NCI-H2171 treated with DMSO at 0.1 percent for 48 hours (cell line): Measurements from ENCODE around the gene LRRN4.
"Not testable (repeated sequence)": the region's sequence is repeated elsewhere in the genome, so short reads cannot be mapped to it uniquely, and the experiment has no call there.

ENCODE experiments used
- DNase-seq: peaks from one replicate; lab custom pipeline; 2025; lab: John Stamatoyannopoulos, UW

LRRN4 gene

DNA sequence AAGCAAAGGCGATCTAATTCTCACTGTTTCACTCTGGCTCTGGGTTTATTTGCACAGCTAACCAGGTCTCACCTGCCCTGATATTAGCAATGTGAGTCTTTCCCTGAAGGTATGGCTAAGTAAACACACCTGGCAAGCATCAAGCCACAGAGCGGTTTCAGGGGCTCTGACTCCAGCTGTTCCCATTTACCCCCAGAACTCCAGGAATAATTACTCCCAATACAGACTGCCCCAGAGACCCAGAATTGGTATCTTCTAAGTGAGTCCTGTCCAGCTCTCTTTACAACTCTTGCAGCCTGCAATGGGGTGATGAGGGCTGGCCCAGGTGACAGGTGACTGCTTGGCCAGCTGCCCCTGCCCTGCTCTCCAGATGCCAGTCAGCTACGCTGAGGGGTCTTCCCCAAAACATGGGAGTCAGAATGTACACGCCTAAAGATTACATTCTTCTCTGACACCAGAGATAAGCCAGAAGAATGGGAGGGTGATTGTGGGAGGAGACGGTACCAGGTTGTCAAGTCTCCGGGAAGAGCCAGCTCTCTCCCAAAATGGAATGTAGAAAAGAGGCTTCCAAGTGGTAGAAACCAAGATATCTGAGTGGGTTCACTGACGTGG lies 4.9 kb upstream of the LRRN4 start:
- peak; percentile 77 for DNase-seq

DNA sequence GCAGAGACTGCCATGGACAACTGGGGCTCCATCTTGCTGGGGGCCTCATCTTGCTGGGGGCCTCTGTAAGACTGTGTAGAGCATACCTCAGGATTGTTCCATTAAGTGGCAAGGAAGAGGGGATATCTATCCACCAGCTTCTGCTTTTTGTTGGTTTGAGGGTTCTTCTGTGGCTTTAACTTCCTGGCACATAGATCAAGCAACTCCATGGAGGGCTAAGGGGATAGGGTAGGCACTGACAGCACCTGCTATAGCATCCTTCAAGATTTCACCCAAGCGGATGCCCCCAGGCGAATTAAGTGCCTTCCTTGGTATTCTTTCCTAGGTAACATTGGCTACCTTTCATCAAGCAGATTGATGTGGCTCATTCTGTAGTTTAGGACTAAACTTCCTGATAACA lies 3.8 kb upstream of the LRRN4 start:
- no peak for DNase-seq

DNA sequence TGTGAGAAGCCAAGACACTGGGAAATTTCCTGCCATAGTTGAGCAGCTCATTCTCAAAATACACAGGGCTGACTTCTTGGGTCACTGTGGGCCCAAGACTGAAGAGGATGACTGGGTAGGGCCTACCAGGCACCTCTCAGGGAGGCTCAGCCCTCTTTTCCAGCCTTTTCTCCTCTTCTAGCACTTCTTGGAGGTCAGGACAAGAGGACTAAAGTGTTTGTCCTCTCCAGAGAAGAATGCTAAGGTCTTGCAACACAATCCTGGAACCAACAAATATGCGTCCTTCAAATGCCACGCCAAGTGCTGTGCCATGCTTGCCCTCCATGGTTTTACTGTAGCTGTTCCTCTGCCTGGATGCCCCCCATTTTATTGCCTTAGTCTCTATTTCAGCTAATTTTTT lies 3.3 kb upstream of the LRRN4 start:
- DNase-seq, result no peak

DNA sequence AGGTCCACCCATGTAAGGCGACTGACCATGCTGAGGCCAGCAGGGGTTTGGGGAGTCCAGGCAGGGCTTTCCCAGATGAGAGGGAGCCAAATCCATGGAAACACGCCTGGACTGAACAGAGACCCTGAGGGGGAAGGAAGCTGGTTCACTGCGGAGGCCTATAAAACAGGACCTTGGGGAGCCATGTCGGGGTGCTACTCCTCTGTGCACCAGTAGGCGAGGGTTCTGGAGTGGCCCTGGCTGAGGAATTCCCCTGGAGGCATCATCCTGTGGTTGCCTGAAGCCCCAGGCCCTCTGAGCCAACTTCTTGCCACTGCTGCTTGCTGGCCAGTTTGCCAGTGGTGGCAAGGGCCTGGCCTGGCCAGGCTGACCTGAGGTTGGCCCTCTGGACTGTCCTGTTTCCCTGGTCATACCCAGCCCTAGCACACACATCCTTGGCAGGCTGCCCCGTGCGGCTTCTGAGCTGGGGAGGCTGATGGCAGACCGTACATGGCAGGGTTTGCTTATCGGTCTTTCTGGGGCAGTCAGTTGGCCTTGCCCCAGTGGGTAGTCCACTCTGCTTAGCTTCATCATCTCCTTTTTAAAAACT lies 2.2 kb upstream of the LRRN4 start:
- no peak for DNase-seq

DNA sequence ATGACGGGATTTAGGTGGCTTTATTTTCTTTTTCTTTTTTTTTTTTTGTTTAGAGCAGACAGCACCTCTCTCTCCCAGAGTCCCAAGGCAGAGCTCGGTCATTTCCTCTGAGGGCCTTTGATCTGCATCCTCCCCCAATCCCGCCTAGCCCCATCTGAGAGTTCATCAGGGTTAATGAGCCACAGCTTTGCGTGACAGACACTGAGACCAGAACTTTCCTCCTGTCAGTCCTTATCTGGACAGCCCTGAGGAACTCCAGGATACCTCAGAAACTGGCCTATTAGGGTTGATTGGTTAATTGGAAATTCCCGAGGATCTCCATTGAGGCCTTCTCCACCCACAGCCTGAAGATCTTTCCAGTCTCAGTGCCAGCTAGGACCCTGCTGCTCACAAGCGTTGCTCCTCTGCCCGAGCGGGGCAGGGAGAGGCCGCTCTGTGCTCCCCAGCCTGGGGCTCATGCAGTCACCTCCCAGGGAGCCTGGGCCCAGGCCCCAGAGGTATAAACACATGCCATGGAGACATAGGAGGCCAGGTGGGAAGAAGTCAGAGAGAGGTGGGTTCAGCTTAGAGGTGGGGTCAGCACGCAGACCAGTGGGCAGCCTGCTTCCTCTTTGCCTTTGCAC lies 1.4 kb upstream of the LRRN4 start:
- DNase-seq, result no peak

DNA sequence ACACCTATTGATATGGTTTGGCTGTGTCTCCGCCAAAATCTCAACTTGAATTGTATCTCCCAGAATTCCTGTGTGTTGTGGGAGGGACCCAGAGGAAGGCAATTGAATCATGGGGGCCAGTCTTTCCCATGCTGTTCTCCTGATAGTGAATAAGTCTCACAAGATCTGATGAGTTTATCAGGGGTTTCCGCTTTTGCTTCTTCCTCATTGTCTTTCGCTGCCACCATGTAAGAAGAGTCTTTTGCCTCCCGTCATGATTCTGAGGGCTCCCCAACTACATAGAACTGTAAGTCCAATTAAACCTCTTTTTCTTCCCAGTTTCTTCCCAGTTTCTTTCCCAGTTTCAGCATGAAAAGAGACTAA lies 810 bp upstream of the LRRN4 start:
- not testable (repeated sequence) for DNase-seq

DNA sequence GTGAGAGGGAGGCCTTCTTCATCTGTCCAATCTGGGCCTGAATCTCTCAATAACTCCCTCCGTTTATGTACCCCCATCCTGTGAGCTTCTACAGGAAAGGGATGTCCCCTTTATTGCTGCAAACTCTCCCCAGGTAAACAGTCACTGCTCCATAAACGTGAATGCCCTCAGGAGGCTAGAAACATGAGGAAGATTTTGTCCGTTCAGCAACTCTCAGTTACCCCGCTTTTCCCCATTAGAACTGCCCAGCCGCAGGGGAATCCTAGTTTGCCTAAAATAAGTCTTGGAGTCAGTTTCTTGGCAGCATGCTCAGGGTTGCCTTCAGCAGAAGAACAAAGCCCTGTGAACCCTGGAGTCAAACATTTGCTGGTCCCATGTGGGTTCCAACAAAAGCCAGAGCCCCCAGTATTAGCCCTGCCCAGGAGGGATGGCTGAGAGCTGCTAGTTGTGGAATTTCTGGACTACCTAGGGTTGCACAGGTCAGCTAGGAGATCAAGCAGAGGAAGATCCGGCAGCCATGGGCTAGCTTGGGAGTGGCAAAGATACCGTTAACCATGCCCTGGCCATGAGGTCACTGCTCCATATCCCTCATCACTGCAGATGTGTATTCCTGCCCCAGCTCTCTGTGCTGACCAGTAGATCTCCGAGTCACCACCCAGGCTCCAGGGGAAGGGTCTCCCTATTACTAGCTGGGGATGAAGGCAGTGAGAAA lies 640 bp downstream of the LRRN4 start:
- DNase-seq, result no peak

DNA sequence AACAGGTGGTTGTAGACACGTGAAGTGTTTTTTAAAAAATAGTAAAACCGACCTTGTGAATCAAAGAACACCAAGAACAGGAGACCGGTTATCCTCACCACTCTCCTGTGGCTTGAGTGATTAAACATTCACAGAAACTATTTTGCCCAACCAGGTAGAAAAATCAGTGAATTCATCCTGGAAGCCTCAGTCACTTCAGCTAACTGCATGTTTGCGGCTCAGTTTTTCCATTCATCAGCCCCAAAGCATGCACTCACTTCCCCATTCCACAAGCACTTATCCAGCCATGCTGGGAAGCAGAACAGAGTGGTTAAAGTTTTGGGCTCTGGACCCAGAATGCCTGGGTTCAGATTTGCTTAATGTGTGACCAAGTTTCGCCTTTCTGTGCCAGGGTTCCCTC lies 2.4 kb downstream of the LRRN4 start:
- no peak for DNase-seq

DNA sequence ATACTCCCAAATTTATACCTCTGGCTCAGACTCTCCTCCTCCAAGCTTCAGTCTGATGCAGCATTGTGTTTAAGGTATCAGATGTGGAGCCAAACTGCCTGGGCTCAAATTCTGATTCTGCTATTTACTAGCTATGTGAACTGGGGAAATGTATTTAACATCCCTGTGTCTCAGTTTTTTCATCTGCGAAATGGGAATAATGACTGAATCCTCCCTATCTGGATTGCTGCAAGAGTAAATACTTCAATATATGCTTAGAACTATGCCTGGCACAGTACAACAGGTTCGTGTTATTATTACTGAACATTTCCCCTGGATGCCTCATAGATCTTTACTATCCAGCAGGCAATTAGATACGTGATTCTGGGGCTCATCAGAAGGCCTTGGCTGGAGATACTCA lies 5.5 kb downstream of the LRRN4 start:
- no peak for DNase-seq

DNA sequence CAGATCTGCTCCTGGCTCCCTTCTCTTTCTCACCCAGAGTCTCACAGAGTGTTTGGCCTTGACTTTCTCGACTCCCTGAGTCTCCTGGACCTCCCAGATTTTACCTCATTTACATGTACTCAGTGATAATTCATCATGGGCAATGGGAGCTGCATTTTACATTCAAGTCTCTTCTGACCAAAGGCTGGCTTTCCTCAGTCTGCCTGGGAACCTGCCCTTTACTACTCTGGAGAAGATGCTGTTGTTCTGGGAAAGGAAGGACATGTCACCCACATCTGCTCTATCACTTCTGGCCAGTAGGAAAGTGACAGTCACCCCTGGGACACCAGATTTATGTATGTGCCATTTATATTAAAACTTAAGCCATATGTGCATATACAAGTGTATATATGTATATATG lies 7.4 kb downstream of the LRRN4 start:
- DNase-seq, result no peak

DNA sequence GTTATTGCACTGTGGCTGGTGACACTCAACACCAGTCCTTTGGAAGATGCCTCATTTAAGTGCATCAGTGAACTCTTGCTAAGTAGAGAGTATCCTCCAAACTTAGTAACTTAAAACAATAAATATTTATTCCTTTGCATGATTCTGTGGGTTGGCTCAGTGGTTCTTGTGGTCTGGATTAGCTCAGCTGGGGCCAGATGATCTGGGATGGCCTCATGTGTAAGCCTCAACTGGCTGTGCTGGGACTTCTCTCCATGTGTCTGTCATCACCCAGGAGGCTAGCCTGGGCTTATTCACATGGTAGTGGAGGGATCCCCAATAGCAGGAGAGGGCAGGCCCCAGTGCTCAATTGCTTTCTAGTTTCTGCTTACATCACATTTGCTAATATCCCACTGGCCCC lies 8.3 kb downstream of the LRRN4 start:
- no peak for DNase-seq

DNA sequence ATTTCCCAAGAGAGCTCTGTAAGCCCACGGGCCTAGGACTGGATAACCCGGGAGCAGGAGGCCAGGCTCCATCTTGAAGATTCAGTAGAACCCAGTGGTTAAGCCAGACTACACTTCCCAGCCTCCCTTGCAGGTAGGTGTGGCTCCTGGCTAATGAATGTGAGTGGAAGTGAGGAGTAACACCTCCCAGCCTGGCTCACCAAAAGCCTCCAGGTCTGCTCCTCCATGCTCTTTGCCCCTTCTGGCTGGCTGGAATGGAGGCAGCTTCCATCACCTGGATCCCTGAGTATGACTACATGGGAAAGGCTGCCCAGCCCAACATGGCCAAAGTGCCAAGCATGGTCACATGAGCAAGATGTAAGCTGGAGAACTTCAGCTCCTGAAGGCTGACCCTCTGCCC lies 9.7 kb downstream of the LRRN4 start:
- no peak for DNase-seq

DNA sequence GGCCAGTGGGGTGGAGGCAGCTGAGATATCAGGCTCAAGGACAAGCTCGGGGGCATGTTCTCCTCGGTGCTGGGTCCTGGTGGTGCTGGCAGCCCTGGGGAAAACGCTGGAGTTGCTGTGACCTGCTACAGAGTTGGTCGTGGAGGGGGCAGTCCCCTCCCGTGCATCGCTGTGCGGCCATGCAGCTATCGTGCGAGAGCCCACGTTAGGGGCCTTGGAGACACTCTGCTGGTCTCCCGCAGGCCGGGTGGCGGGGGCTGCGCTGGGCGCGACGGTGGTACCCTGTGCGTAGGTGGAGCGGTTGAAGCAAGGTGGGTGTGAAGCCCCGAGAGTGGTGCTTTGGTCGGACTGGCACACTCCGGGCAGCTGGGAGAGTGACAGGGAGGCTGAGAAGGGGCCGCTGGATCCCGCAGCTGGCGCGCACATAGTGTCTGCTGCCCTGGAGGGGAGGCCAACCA lies 12.0 kb downstream of the LRRN4 start:
- DNase-seq, result no peak

DNA sequence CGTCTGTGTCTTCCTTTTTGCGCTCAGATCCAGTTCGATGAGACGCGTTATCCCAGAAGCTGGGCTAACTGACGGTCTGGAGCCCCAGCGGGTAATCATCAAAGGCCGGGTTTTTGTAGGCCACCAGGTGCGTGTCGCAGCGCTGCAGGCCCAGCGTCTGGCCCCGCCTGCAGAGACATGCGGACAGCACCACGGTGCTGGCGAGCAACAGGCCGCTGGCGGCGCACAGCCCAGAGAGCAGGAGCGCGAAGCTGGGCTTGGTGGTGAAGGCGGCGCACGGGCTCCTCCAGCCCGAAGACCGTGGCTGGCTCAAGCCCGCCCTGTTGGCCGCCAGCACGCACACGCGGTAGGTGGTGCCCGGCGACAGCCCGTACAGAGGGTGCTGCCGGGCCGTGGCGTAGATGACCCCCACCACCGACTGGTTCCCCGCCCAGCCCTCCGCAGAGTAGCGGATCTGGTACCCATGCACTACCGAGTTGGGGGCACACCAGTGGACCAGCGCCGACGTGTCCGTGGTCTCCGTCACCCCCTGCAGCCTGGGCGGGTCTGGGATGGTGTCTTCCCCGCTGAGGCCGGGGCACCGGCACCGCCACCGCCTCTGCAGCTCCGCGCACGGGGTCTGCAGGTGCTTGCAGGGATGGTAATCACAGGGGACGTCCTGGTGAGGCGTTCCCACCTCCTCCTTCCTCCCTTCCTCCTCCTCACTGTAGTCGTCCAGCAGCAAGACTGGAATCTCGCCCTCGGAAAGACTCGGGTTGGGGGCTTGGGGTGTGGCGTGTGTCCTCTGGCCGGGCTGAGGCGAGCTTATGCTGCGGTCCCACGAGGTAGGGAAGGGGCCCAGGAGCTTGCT lies 12.7 kb downstream of the LRRN4 start:
- no peak for DNase-seq

DNA sequence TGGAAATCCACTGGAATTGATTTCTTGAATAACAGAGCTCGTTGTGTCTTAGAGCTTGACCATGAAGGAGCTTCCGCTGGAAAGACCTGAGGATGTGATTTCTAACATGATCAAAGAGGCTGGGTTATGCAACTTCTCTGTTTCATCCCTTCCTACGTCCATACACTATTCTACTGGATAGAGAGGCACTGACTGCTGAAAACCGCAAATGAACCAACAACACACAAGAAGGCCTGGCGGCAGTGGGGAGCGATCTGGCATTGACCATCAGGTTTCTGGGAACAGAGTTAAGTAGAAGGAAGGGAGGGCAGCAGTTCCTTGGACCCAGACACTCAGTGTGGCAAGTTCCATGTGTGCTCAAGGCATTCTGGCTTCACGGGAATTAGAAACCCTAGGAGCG lies 13.3 kb downstream of the LRRN4 start:
- no peak for DNase-seq

DNA sequence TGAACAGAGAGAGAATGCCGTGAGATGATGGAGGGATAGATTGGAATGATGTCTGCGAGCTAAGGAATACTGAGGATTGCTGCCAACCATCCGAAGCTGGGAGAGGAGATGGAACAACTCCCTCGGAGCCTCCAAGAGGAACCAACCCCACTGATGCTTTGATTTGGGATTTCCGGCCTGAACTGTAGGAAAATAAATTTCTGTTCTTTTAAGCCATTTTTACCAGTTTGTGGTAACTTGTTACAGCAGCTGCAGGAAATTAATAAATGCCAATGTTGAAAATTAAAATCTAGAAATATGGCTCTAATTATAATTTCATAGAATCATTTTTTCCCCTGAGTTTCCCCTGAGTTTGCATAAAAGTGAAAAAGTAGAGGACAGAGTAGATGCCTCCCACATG lies 14.1 kb downstream of the LRRN4 start:
- DNase-seq, result no peak

DNA sequence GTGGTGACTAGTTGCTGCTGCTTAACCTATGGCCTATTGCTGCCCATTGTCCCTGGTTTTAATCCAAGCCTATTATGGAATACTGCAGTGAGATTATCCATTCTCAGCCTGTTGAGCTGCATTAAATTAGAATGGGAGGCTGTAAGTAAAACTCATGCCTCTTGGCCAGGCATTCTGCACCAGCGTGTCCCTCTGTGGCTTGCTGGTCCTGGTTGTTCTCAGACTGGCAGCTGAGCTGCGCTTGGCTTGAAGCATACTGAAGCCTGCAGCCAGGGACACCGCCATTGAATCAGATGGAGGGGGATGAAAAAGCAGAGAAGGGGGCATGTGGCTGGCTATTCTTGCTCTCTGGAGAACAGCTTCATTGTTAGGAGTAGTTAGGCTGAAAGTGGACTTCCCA lies 15.6 kb downstream of the LRRN4 start:
- no peak for DNase-seq

DNA sequence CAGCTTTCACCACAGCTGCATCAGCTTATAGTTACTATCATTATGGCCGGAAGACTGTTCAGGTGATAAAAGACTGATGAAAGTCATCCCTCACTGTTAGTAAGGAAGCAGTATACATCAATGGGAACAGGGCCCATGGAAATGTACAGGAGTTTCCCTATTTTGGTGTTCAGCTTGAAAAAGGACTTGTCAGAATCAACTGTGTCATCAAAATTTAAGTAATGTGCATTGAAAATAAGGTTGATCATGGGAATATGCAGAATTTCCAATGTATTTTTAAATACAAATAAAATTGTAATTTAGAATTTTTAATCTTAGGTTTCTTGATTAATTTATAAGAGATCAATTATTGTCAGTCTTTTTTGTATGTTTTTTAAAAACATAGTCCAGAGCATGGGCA lies 16.8 kb downstream of the LRRN4 start:
- no peak for DNase-seq

DNA sequence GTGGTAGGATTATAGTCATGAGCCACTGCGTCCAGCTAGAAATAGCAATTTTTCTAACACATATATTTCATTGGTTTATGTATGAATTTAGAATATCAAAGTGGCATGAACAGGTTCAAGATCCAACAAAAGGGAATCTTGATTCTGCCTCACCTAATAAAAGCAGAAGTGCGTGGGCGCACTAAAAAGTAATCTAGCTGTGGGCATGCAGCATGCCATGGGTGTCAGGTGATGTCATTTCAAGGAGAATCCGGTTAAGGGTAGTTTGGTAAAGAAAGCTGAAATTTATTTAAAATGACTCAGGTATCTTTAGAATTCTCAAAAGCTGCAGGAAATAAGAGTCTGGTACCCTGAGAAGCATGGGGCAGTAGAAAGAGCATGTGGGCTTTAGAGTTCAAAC lies 17.6 kb downstream of the LRRN4 start:
- DNase-seq, result no peak

DNA sequence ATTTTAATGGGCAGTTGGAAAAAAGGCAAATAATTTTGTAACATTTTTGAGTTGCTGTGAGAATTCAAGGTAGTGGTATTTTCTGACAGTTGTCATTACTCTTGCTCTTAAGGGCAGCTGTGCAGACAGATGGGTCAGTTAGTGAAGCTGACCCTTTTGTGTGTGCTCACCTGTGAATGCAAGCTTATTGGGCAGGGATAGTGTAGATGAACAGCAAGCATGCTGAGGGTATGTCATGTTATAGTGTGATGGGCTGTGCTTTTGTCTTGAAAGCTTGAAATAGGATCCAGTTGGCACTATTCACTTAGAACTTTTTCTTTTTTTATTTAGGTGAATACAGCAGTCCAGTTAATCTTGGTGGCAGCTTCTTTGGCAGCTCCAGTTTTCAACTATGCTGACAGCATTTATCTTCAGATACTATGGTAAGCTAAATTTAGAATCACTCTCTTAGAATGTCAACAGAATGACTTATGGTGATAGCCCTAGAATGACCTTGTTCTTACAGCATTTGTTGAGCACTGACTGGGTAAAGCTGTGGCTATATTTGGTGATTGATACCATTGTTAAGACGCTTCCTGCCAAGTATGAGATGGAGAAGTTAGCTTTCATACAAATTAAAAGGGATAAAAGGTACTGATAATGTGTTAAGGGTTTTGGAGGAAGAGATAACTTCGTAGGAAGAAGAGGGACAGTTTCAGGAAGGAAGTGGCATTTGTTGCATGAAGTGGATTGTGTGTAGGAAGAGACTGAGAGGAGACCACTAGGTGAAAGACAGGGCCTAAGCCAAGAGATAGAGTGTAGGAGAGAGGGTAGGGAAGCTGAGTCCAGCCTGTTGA lies 19.5 kb downstream of the LRRN4 start:
- no peak for DNase-seq

DNA sequence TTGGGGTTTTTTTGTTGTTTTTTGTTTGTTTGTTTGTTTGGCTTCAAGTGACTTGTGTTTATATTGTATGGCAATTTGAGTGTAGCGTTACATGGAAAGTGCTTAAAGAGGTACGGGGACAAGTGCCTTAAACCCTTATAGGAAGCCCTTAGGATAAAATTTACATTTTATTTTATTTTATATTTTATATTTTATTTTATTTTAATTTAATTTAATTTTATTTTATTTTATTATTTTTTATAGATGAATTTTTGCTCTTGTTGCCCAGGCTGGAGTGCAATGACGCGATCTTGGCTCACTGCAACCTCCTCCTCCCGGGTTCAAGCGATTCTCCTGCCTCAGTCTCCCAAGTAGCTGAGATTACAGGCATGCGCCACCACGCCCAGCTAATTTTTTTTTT lies 21.0 kb downstream of the LRRN4 start:
- DNase-seq, result not testable (repeated sequence)
